Mesenchymal stem cell (in vitro differentiated cells and primary cell): ENCODE results near the gene PIAS4.

Experiments
- DNase-seq: peaks from one replicate; pipeline ENCODE4 v3.0.0-alpha.2; 2013
- H2AFZ ChIP-seq: one replicate; pipeline ENCODE4 v1.6.1; 2013; ENCODE audit warnings: low read depth, mild to moderate bottlenecking, control low read depth, inconsistent platforms, low read length, moderate library complexity
- H2AK5ac ChIP-seq: 2 replicates; pipeline ENCODE4 v1.6.1; 2013; ENCODE audit warnings: low read length, moderate library complexity, mild to moderate bottlenecking, inconsistent platforms; ENCODE audit not compliant: severe bottlenecking
- H2BK120ac ChIP-seq: one replicate; pipeline ENCODE4 v1.6.1; 2013; ENCODE audit warnings: low read depth, mild to moderate bottlenecking, inconsistent platforms, low read length, moderate library complexity
- H2BK12ac ChIP-seq, 2 experiments: one replicate each; pipeline ENCODE4 v1.6.1; 2013; ENCODE audit warnings: inconsistent platforms in 2 of 2, low read length in 2 of 2, mild to moderate bottlenecking in 2 of 2, moderate library complexity in 2 of 2, control low read depth in 1 of 2
- H2BK15ac ChIP-seq: one replicate; pipeline ENCODE4 v1.6.1; 2013; ENCODE audit warnings: mild to moderate bottlenecking, low read depth, inconsistent platforms; ENCODE audit not compliant: poor library complexity, severe bottlenecking
- H2BK5ac ChIP-seq: 2 replicates; pipeline ENCODE4 v1.6.1; 2013; ENCODE audit warnings: low read depth, mild to moderate bottlenecking, low read length, control low read depth, inconsistent platforms; ENCODE audit not compliant: poor library complexity, severe bottlenecking
- H3K14ac ChIP-seq, 2 experiments: one replicate each; pipeline ENCODE4 v1.6.1; 2013; ENCODE audit warnings: inconsistent platforms in 2 of 2, low read length in 2 of 2, control low read depth in 1 of 2, mild to moderate bottlenecking in 1 of 2, moderate library complexity in 1 of 2
- H3K18ac ChIP-seq, 2 experiments: one replicate each; pipeline ENCODE4 v1.6.1; 2013; ENCODE audit warnings: inconsistent platforms in 2 of 2, low read length in 2 of 2, control low read depth in 1 of 2, low read depth in 1 of 2, mild to moderate bottlenecking in 1 of 2
- H3K23ac ChIP-seq, 2 experiments: one replicate each; pipeline ENCODE4 v1.6.1; 2013; ENCODE audit warnings: inconsistent platforms in 2 of 2, low read length in 2 of 2, mild to moderate bottlenecking in 2 of 2, moderate library complexity in 2 of 2, control low read depth in 1 of 2
- H3K27ac ChIP-seq: 2 replicates; pipeline ENCODE4 v1.5.1; 2013; ENCODE audit warnings: mild to moderate bottlenecking, moderate library complexity, low read length, control low read depth, inconsistent platforms; ENCODE audit not compliant: poor library complexity, severe bottlenecking
- H3K27me3 ChIP-seq, 2 experiments: 2 replicates each; pipeline versions ENCODE4 v1.6.1 to v1.7.0; 2013; ENCODE audit warnings: low read length in 2 of 2, mild to moderate bottlenecking in 2 of 2, moderate library complexity in 2 of 2, control low read depth in 1 of 2, inconsistent platforms in 1 of 2; ENCODE audit not compliant: control insufficient read depth in 1 of 2, insufficient read depth in 1 of 2
- H3K36me3 ChIP-seq, 2 experiments: 2 replicates each; pipeline versions ENCODE4 v1.6.1 to v1.7.0; 2013; ENCODE audit warnings: low read length in 2 of 2, control low read depth in 1 of 2, inconsistent platforms in 1 of 2, low read depth in 1 of 2, mild to moderate bottlenecking in 1 of 2; ENCODE audit not compliant: insufficient read depth in 2 of 2, control insufficient read depth in 1 of 2
- H3K4ac ChIP-seq, 2 experiments: one replicate each; pipeline ENCODE4 v1.6.1; 2013; ENCODE audit warnings: inconsistent platforms in 2 of 2, low read length in 2 of 2, mild to moderate bottlenecking in 2 of 2, moderate library complexity in 2 of 2, control low read depth in 1 of 2, low read depth in 1 of 2
- H3K4me1 ChIP-seq: 2 replicates; pipeline ENCODE4 v1.6.1; 2013; ENCODE audit warnings: low read depth, low read length, control low read depth; ENCODE audit not compliant: control insufficient read depth, insufficient read depth
- H3K4me2 ChIP-seq: 2 replicates; pipeline ENCODE4 v1.6.1; 2013; ENCODE audit warnings: low read length, mild to moderate bottlenecking, inconsistent platforms; ENCODE audit not compliant: poor library complexity, severe bottlenecking
- H3K4me3 ChIP-seq, 2 experiments: 2 replicates each; pipeline versions ENCODE4 v1.5.1 to v1.7.0; 2013; ENCODE audit warnings: low read length in 2 of 2, mild to moderate bottlenecking in 2 of 2, control low read depth in 1 of 2, low read depth in 1 of 2; ENCODE audit not compliant: insufficient read depth in 1 of 2
- H3K79me1 ChIP-seq: replicated peaks from 2 replicates; pipeline ENCODE4 v1.6.1; 2013; ENCODE audit warnings: mild to moderate bottlenecking, control low read depth, low read length, inconsistent platforms; ENCODE audit not compliant: poor library complexity, severe bottlenecking
- H3K9ac ChIP-seq: 2 replicates; pipeline ENCODE4 v1.7.0; 2013; ENCODE audit warnings: mild to moderate bottlenecking, low read length, moderate library complexity
- H3K9me3 ChIP-seq: 2 replicates; pipeline ENCODE4 v1.7.0; 2013; ENCODE audit warnings: mild to moderate bottlenecking, low read length; ENCODE audit not compliant: control insufficient read depth
- H4K8ac ChIP-seq: one replicate; pipeline ENCODE4 v1.6.1; 2013; ENCODE audit warnings: inconsistent platforms, mild to moderate bottlenecking, low read length, moderate library complexity
- H4K91ac ChIP-seq: one replicate; pipeline ENCODE4 v1.6.1; 2013; ENCODE audit warnings: mild to moderate bottlenecking, low read length, inconsistent platforms
- WGBS: methylation state at CpG from one replicate; pipeline ENCODE4 v1.1.7; 2013; ENCODE audit warnings: mixed read lengths; 5-methylcytosine and 5-hydroxymethylcytosine counted together

Gene PIAS4

GRCh38 chr19:3970313-3970807 lies 37.2 kb upstream of the PIAS4 start:
- Histone ChIP-seq H2AK5ac (peak overlapping the region; percentile 80), H4K91ac (peak overlapping the region; percentile 83), H3K4me2 (peak overlapping the region; percentile 92), H3K79me1 (no peaks in the 10 kb centered on the region), H3K4me3 (peak overlapping the region; percentile 79 to 97), H3K9ac (peak overlapping the region; percentile 89), H3K4ac (peak overlapping the region; percentile 87 to 92), H2BK5ac (peak overlapping the region; percentile 94), H2BK12ac (peak overlapping the region in 1 of 2 experiments; percentile 86), H3K9me3 (no peaks in the 10 kb centered on the region), H4K8ac (peak overlapping the region; percentile 75), H3K27ac (peak overlapping the region; percentile 100), H2BK120ac (peak overlapping the region; percentile 98), H2BK15ac (peak overlapping the region; percentile 52), H3K14ac (peak overlapping the region; percentile 97 to 98), H2AFZ (peak overlapping the region; percentile 7), H3K23ac (peak overlapping the region; percentile 60 to 92), H3K4me1 (peaks cover 27% of the 10 kb centered on the region), H3K18ac (peak overlapping the region; percentile 95 to 99), H3K27me3 (no peaks in the 10 kb centered on the region), H3K36me3 (peaks cover 39% of the 10 kb centered on the region in 2 experiments)
- WGBS = under 1% methylated on average over 21 of the region's 22 CpGs
- DNase-seq = no peak

- Histone ChIP-seq H2AFZ (peak within 1 kb of the TSS; percentile 7), H3K4ac (peak within 1 kb of the TSS; percentile 87 to 92), H3K23ac (peak within 1 kb of the TSS; percentile 60 to 92), H3K9me3 (no peaks in the 10 kb centered on the region), H3K27me3 (no peaks in the 10 kb centered on the region), H2BK15ac (peak within 1 kb of the TSS; percentile 52), H2BK12ac (peak within 1 kb of the TSS; percentile 78 to 86), H2BK120ac (peak within 1 kb of the TSS; percentile 98), H3K36me3 (peaks cover 39 to 40% of the 10 kb centered on the region in 2 experiments), H3K4me1 (peaks cover 26% of the 10 kb centered on the region), H3K14ac (peak within 1 kb of the TSS; percentile 97 to 98), H4K8ac (peak within 1 kb of the TSS; percentile 75), H3K9ac (peak within 1 kb of the TSS; percentile 89), H3K79me1 (no peaks in the 10 kb centered on the region), H3K27ac (peak within 1 kb of the TSS; percentile 100), H2AK5ac (peak within 1 kb of the TSS; percentile 99), H4K91ac (peak within 1 kb of the TSS; percentile 83), H3K4me3 (peak within 1 kb of the TSS; percentile 79 to 97), H2BK5ac (peak within 1 kb of the TSS; percentile 94), H3K18ac (peak within 1 kb of the TSS; percentile 95 to 99), H3K4me2 (peak within 1 kb of the TSS; percentile 92)
- under 1% methylated on average over 73 of the region's 73 CpGs for WGBS
- peak; percentile 98 for DNase-seq
Observed at GRCh38 chr19:3970808-3971598, 36.5 kb upstream of the PIAS4 start, which contains the start of gene DAPK3. TSS of gene DAPK3 (minus strand) at chr19:3971099. CDS start at chr19:3969735, 1,364 bp downstream.

GRCh38 chr19:3975144-3975543 lies 32.4 kb upstream of the PIAS4 start:
- Histone ChIP-seq H3K4me1 (peaks cover 17% of the 10 kb centered on the region), H3K27ac (peak overlapping the region; percentile 25), H2BK15ac (no peak overlapping the region), H2BK12ac (no peak overlapping the region), H2AFZ (no peak overlapping the region), H3K27me3 (no peaks in the 10 kb centered on the region), H3K4ac (no peak overlapping the region), H2BK5ac (no peak overlapping the region), H3K18ac (no peak overlapping the region), H3K79me1 (no peaks in the 10 kb centered on the region), H4K91ac (no peak overlapping the region), H3K36me3 (peaks cover 54 to 61% of the 10 kb centered on the region in 2 experiments), H3K9ac (no peak overlapping the region), H3K9me3 (no peaks in the 10 kb centered on the region), H3K4me2 (no peak overlapping the region), H2AK5ac (no peak overlapping the region), H3K23ac (no peak overlapping the region), H3K14ac (no peak overlapping the region), H2BK120ac (no peak overlapping the region), H3K4me3 (no peak overlapping the region), H4K8ac (peak overlapping the region; percentile 66)
- DNase-seq = no peak
- WGBS = 97% methylated on average over 7 of the region's 8 CpGs

GRCh38 chr19:3975637-3976087 lies 31.9 kb upstream of the PIAS4 start:
- Histone ChIP-seq H2BK120ac (no peak overlapping the region), H3K14ac (no peak overlapping the region), H3K4me3 (no peak overlapping the region), H3K4me1 (peaks cover 17% of the 10 kb centered on the region), H4K91ac (no peak overlapping the region), H2AK5ac (no peak overlapping the region), H2AFZ (no peak overlapping the region), H3K23ac (no peak overlapping the region), H3K27ac (peak overlapping the region; percentile 16), H3K79me1 (no peaks in the 10 kb centered on the region), H2BK15ac (no peak overlapping the region), H3K27me3 (no peaks in the 10 kb centered on the region), H3K9me3 (no peaks in the 10 kb centered on the region), H2BK5ac (no peak overlapping the region), H3K36me3 (peaks cover 60 to 66% of the 10 kb centered on the region in 2 experiments), H2BK12ac (no peak overlapping the region), H3K4me2 (no peak overlapping the region), H3K18ac (no peak overlapping the region), H3K4ac (no peak overlapping the region), H3K9ac (no peak overlapping the region), H4K8ac (peak overlapping the region; percentile 46)
- 90% methylated on average over 14 of the region's 14 CpGs for WGBS
- no peak for DNase-seq
